ENCODE results near the gene HMOX2. TPM values are rescaled to one million over a fixed set of nuclear protein-coding genes. Genes with fewer than 3 reads are reported as not detected.

The HMOX2 gene
- total RNA-seq, 1 donor from 2014 or later = 39.6 TPM

DNA sequence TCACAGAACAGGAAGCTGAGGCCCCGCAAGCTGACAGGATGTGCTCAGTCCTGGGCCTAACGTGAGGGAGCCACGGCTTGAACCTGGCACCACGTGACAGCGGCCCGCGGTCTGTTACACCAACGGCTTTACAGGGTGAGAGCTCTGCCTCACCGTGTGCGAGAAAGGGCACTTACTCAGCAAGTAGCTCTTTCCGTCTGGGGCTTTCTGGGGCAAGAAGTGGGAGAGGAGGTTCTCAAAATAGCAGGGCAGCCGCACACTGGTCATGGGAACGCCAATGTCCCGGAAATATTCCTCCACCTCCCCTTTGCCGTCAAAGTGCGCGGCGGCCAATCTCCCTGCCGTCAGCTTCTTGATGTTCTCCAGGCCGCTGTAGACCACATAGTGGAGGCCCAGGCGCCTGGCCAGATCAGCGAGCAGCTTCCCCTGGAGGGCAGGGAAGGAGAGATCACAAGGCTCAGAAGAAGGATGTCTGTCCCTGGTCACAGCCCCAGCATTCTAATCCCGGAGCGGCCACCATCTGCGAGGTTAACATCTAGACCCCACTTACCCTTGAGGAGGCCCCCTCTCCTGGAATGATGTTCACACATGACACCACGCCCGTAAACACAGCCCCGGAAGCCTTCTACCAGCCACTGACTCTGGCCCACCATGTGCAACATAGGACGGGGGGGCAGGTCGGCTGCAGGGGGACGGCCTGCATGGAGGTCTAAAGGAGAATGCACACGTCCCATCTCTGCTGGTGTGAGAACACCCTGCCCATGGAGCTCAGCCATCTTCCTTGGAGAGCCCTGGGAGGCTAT lies 10.0 kb upstream of the HMOX2 start:
- Mint-ChIP-seq H3K9me3 (no peaks in the 10 kb centered on the region), H3K4me1 (peaks cover 14% of the 10 kb centered on the region), H3K4me3 (no peak overlapping the region), H3K36me3 (ENCODE audit: low read depth) (peaks cover 5% of the 10 kb centered on the region), H3K27me3 (ENCODE audit: low read depth) (no peaks in the 10 kb centered on the region), H3K27ac (ENCODE audit: unreplicated experiment) (no peak overlapping the region)
- TF ChIP-seq CTCF (conservative IDR thresholded peaks at IDR 0.05) = no peak
- no peak for DNase-seq (ENCODE audit: low read depth, low spot score)

GRCh38 chr16:4467916-4468315 lies 8.3 kb upstream of the HMOX2 start:
- Mint-ChIP-seq H3K27ac (ENCODE audit: unreplicated experiment) (no peak overlapping the region), H3K4me1 (peaks cover 7% of the 10 kb centered on the region), H3K27me3 (ENCODE audit: low read depth) (no peaks in the 10 kb centered on the region), H3K4me3 (no peak overlapping the region), H3K36me3 (ENCODE audit: low read depth) (peaks cover 5% of the 10 kb centered on the region), H3K9me3 (no peaks in the 10 kb centered on the region)
- no peak for TF ChIP-seq CTCF (conservative IDR thresholded peaks at IDR 0.05)
- DNase-seq (ENCODE audit: low read depth, low spot score) = no peak

DNA sequence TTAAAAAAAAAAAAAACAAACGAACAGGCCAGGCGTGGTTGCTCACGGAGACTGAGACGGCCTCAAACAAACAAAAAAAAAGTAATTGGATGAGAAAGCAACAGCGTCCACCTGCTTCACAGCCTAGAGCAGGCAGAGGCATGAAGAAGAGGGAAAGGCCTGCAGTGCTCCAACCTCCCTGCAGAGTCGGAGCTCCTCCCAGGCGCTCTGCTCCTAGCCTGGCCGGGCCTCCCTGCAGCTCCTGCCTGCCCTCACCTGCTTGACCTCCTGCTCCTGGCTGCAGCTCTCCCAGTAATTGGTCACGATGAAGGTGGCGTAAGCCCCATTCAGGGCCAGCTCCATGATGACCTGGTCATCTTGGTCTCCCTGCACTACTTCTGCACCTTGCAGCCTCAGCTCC lies 7.2 kb upstream of the HMOX2 start:
- no peaks in the 10 kb centered on the region for H3K9me3 Mint-ChIP-seq
- H3K27me3 Mint-ChIP-seq (ENCODE audit: low read depth) = no peaks in the 10 kb centered on the region
- TF ChIP-seq CTCF (conservative IDR thresholded peaks at IDR 0.05) = no peak
- no peak for DNase-seq (ENCODE audit: low read depth, low spot score)
- H3K27ac Mint-ChIP-seq (ENCODE audit: unreplicated experiment) = no peak overlapping the region
- H3K36me3 Mint-ChIP-seq (ENCODE audit: low read depth) = peaks cover 5% of the 10 kb centered on the region
- no peak overlapping the region for H3K4me3 Mint-ChIP-seq
- H3K4me1 Mint-ChIP-seq = peaks cover 10% of the 10 kb centered on the region

DNA sequence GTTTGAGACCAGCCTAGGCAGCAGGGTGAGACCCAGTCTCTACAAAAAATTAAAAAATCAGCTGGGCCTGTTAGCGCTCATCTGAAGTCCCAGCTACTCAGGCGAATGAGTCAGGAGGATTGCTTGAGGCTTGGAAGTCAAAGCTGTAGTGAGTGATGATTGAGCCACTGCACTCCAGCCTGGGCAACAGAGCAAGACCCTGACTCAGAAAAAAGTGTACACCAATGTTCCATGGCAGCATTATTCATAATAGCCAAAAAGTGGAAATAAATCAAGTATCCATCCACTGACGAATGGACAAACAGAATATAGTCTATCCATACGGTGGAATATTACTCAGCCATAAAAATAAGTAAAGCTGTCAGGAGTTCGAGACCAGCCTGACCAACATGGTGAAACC lies 4.3 kb upstream of the HMOX2 start:
- H3K27ac Mint-ChIP-seq (ENCODE audit: unreplicated experiment) = no peak overlapping the region
- H3K4me1 Mint-ChIP-seq = peaks cover 20% of the 10 kb centered on the region
- H3K9me3 Mint-ChIP-seq = peaks cover 6% of the 10 kb centered on the region
- H3K27me3 Mint-ChIP-seq (ENCODE audit: low read depth) = peaks cover 4% of the 10 kb centered on the region
- H3K4me3 Mint-ChIP-seq = peak overlapping the region; percentile 3
- no peak for DNase-seq (ENCODE audit: low read depth, low spot score)
- H3K36me3 Mint-ChIP-seq (ENCODE audit: low read depth) = peaks cover 9% of the 10 kb centered on the region
- no peak for TF ChIP-seq CTCF (conservative IDR thresholded peaks at IDR 0.05)

DNA sequence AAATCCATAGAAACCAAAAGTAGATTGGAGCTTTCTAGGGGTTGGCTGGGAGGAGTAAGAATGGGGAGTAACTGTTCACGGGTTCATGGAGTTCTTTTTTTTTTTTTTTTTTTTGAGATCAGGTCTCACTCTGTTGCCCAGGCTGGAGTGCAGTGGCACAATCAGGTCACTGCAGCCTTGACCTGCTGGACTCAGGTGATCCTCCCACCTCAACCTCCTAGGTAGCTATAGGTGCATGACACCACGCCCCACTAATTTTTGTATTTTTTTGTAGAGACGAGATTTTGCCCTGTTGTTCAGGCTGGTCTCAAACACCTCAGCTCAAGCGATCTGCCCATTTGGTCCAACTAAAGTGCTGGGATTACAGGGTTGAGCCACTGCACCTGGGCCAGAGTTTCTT lies 3.3 kb upstream of the HMOX2 start:
- H3K27ac Mint-ChIP-seq (ENCODE audit: unreplicated experiment) = no peak overlapping the region
- H3K9me3 Mint-ChIP-seq = peaks cover 6% of the 10 kb centered on the region
- H3K36me3 Mint-ChIP-seq (ENCODE audit: low read depth) = peaks cover 9% of the 10 kb centered on the region
- H3K27me3 Mint-ChIP-seq (ENCODE audit: low read depth) = peaks cover 4% of the 10 kb centered on the region
- no peak for DNase-seq (ENCODE audit: low read depth, low spot score)
- H3K4me1 Mint-ChIP-seq = peaks cover 29% of the 10 kb centered on the region
- H3K4me3 Mint-ChIP-seq = peak overlapping the region; percentile 86
- TF ChIP-seq CTCF (conservative IDR thresholded peaks at IDR 0.05) = no peak

Data from neural crest cell (in vitro differentiated cells).